SHP77 treated with DMSO at 0.1 percent for 48 hours (cell line): Measurements from ENCODE around the gene SMARCAL1.

ENCODE experiments used
- DNase-seq: peaks from one replicate; lab custom pipeline; 2025; lab: John Stamatoyannopoulos, UW

The SMARCAL1 gene

GRCh38 chr2:216428618-216429350, 16.5 kb downstream of the SMARCAL1 start:
- DNase-seq: peak; percentile 77

- no peak for DNase-seq
Measured at GRCh38 chr2:216429428-216429827, 17.1 kb downstream of the SMARCAL1 start.

DNA sequence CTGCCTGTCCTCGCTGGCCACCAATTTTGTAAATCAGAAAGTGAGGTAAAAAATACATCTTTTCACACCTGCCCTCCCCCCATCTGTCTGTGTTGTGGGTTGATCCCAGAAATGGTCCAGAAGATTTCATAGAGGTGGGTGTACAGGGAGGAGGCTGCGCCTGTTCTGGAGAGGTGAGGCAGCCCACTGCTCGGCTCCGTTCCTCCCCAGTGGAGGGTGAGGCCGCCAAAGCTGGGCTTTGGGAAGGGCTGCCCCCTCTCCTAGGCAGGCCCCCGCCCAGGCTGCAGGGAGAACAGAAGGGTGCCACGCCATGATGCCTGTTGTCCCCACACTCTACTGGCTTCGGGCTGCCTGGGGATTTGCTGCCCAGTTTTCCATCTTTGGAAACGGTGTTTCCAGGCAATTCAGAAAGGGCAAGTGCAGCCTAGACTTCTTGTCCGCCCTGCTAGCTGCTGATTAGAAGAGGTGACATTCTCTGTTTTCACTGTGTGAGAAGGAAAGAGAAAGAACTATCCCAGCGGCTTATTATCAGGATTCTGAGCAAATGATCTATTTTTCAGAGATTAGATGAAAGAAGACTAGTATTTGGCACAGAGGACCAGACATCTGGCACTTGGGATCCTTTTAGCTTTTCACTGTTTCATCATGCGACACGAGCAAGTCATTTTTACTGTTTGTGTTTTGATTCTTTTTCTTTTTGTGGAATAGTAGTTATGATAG, 18.7 kb downstream of the SMARCAL1 start:
- DNase-seq: no peak

GRCh38 chr2:216431531-216431856, 19.2 kb downstream of the SMARCAL1 start:
- DNase-seq: no peak

DNA sequence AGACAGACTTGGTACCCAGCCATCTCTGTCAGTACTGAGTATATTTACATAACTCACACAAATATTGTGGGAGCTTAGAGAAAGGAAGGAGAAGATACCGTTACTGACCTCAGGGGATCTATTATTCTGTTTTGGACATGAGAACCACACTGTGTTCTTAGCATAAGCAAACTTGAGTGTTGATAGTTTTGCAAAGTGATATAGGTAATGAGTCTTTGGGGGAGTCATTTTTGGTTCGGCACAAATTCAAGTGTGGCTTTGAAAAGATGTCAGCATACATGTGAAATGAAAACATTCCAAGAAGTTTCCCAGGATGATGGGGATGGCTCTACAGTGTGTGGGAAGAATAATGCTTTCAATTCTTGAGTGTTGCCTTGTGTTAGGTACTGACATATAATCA, 24.1 kb downstream of the SMARCAL1 start:
- DNase-seq: no peak

GRCh38 chr2:216441308-216442010, 29.2 kb downstream of the SMARCAL1 start:
- DNase-seq: no peak

- no peak for DNase-seq
Measured at GRCh38 chr2:216445501-216445900, 33.2 kb downstream of the SMARCAL1 start.

GRCh38 chr2:216446343-216446742, 34.1 kb downstream of the SMARCAL1 start:
- DNase-seq: no peak

GRCh38 chr2:216447293-216447692, 35.0 kb downstream of the SMARCAL1 start:
- no peak for DNase-seq

- DNase-seq: no peak
Measured at GRCh38 chr2:216448829-216449228, 36.5 kb downstream of the SMARCAL1 start.

- no peak for DNase-seq
Measured at GRCh38 chr2:216450346-216450745, 38.1 kb downstream of the SMARCAL1 start.

DNA sequence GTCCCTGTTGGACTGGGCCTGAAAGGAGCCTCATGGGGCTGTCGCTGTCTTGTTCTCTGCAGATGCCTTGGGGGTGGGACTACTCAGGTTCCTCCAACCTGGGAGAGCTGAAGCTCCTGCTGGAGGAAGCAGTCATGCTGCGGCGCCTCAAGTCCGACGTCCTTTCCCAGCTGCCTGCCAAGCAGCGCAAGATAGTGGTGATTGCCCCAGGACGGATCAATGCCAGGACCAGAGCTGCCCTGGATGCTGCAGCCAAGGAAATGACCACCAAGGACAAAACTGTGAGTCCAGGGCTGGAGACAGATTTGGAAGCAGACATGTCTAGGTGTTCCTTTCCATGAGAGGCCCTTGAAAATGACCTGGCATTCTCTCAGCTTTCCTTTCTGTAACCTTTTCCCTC, 38.5 kb downstream of the SMARCAL1 start:
- no peak for DNase-seq

DNA sequence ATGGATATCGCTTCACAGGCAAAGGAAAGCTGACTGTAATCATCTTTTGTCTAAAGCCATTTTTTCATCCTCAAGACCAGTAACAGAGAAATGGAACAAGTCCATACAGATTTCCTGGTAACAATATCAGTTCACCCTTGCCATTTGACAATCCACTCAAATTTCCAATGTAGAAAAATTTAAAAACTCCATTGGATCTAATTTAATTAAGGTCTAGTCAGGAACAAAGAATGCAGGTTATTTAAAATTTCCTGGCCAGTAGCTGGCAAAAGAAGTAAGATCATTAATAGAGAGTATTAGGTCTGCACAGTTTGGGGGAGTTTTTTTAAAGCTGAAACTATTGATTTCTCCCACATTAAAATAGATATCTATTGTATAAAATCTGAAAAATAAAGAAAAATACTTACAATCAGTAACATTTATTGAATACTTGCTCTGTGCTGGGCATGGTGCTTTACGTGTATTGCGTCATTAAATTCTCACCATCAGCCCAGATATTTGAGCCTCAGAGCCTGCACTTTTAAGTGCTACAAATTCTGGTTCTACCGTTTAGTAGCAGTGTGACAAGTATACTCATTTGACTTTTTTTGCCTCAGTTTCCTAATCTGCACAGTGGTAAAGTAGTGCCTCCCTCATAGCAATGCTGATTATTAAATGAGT, 41.8 kb downstream of the SMARCAL1 start:
- no peak for DNase-seq

- no peak for DNase-seq
Measured at GRCh38 chr2:216463148-216463547, 50.9 kb downstream of the SMARCAL1 start.

DNA sequence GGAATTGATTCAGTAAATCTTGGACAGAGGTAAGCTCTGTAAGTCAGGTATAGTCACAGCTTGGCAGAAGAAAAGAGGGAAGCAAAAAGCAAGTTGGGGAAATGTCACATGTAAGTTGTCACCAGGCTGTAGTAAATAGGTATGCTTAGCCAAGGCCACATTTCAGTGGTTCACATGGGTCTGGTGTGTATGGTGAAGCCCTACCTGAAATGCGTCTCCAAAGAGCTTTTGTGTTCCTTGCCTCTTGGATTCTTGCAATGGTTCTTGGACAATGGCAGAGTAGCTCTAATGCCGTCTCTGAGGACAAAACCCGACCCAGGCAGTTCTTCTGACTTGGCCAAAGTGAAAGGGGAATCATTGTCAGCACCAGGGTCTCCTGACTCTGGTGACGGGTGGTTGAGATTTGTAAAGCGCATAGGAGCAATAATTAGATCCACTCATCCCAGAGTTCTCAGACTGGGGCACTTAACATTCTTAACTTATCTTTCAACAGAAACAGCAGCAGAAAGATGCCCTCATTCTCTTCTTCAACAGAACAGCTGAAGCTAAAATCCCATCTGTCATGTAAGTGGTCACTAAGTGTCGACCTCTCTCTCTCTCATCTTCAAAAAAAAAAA, 51.9 kb downstream of the SMARCAL1 start:
- no peak for DNase-seq

DNA sequence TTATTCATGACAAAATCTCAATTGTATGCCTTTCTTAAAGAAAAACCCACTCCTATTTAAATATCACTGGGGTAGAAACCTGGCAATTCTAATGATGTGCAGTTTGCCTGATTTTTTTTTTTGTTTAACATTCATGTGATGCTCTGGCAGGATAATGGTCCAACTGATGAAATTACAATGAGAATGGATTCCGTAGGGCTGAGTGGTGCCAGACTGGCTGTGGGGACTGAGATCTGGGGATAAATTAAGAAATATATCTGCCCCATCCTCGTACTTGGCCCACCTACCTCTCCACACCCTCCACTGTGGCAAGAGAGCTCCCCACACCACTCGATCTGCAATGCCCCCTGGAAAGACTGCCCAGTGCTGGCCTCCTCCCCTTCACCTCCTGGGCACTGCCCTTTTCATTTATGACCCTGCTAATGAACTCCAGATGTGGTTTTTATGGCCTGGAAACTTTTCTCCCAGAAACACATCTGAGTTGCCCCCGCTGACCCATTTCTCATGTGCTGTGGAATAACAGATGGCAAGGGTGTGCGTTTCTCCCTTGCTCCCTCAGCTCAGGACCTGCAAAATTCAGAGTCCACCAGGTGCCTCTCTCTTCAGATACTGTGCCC, 53.4 kb downstream of the SMARCAL1 start:
- no peak for DNase-seq

DNA sequence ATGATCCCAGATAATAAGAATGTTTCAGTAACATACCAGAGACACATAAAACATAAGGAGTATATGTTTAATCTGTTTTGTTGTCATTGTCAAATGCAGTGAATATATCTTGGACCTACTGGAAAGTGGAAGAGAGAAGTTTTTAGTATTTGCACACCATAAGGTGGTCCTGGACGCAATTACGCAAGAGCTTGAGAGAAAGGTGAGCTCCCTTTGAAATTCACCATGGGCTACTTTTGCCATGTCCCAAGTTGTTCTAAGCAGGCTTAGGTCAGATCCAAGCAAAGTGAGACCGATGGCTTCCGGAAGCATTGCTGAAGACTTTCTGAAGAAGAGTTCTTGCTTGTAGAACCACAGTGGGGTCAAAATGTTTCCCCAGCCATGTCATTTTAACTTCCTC, 55.6 kb downstream of the SMARCAL1 start:
- DNase-seq: no peak

- DNase-seq: no peak
Measured at GRCh38 chr2:216469661-216470060, 57.4 kb downstream of the SMARCAL1 start.

DNA sequence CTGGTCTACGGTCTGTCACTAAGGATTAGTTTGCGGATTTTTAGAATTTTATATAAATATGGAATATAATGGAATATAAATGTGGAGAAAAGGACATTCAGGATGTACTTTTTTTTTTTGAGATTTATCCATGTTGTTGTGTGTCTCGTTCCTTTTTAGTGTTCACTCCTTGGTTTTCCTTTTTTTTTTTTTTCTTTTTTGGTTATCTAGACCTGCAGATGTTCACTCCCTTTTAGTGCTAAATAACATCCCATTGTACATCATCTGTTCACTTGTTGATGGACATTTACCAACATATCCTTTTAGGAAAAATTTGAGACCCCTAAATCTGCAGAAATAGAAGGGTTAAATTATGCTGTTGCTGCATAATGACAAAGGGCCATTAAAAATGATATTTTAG, 60.9 kb downstream of the SMARCAL1 start:
- DNase-seq: no peak

GRCh38 chr2:216474925-216475670, 62.8 kb downstream of the SMARCAL1 start:
- DNase-seq: no peak

GRCh38 chr2:216475767-216476166, 63.5 kb downstream of the SMARCAL1 start:
- DNase-seq: no peak
